SU-DHL-6 (cell line): ENCODE measurements around the gene PSKH1.

ENCODE experiments used
- H2AFZ ChIP-seq: fragments of 200-600 bp; sonication (generic); 2 replicates; pipeline ENCODE4 v1.6.1; 2014; ENCODE audit warnings: low read depth, mild to moderate bottlenecking, moderate library complexity, mixed read lengths, antibody characterized with exemption, low read length; ENCODE audit not compliant: severe bottlenecking
- H3F3A ChIP-seq: fragments of 200-600 bp; shearing (Covaris generic); 2 replicates; pipeline ENCODE4 v1.6.0; 2016; ENCODE audit warnings: antibody characterized with exemption, mild to moderate bottlenecking; ENCODE audit not compliant: insufficient read depth
- H3K27ac ChIP-seq: fragments of 200-600 bp; sonication (generic); 2 replicates; pipeline ENCODE4 v1.5.1; 2016; ENCODE audit warnings: low read depth, mild to moderate bottlenecking, low read length, moderate library complexity, mixed read lengths
- H3K27me3 ChIP-seq: fragments of 200-600 bp; sonication (generic), shearing (Covaris generic); 2 replicates; pipeline ENCODE4 v1.6.0; 2014; ENCODE audit warnings: mild to moderate bottlenecking, low read length
- H3K36me3 ChIP-seq: fragments of 200-600 bp; sonication (generic); 2 replicates; pipeline ENCODE4 v1.6.1; 2014; ENCODE audit warnings: mild to moderate bottlenecking, low read length, mixed read lengths
- H3K4me2 ChIP-seq: fragments of 300-600, 200-600 bp; shearing (Covaris generic), sonication (generic); 2 replicates; pipeline ENCODE4 v1.6.0; 2014; ENCODE audit warnings: low read length, low read depth, mild to moderate bottlenecking; ENCODE audit not compliant: poor library complexity, severe bottlenecking
- H3K4me3 ChIP-seq: fragments of 200-600 bp; sonication (generic); 2 replicates; pipeline ENCODE4 v1.5.1; 2014; ENCODE audit warnings: antibody characterized with exemption, low read length, mild to moderate bottlenecking, mixed read lengths; ENCODE audit not compliant: insufficient read depth, poor library complexity, severe bottlenecking
- H3K79me2 ChIP-seq: fragments of 200-600 bp; sonication (generic); 2 replicates; pipeline ENCODE4 v1.6.1; 2014; ENCODE audit warnings: mild to moderate bottlenecking, low read length, moderate library complexity; ENCODE audit not compliant: insufficient read depth
- H3K9ac ChIP-seq: fragments of 200-600 bp; sonication (generic); 2 replicates; pipeline ENCODE4 v1.7.0; 2014; ENCODE audit warnings: mild to moderate bottlenecking, low read length
- H3K9me2 ChIP-seq: fragments of 200-600 bp; sonication (generic); replicated peaks from 2 replicates; pipeline ENCODE4 v1.6.1; 2014; ENCODE audit warnings: low read length; ENCODE audit not compliant: insufficient read depth
- H3K9me3 ChIP-seq: fragments of 200-600 bp; sonication (generic); 2 replicates; pipeline ENCODE4 v1.6.1; 2014; ENCODE audit warnings: low read length, mixed read lengths; ENCODE audit not compliant: insufficient read depth
- H4K20me1 ChIP-seq: fragments of 200-600 bp; sonication (generic); 2 replicates; pipeline ENCODE4 v1.6.1; 2014; ENCODE audit warnings: low read depth, mild to moderate bottlenecking, antibody characterized with exemption, low read length, moderate library complexity, mixed read lengths
- CTCF ChIP-seq: fragments of 200-600 bp; sonication (generic); IDR thresholded peaks from one replicate; pipeline ENCODE4 v1.5.1; 2017; ENCODE audit warnings: antibody characterized with exemption, mild to moderate bottlenecking, low read length, moderate library complexity; ENCODE audit not compliant: insufficient read depth, poor library complexity, severe bottlenecking
- EZH2phosphoT487 ChIP-seq: fragments of 200-600 bp; sonication (generic), shearing (Covaris generic); conservative IDR thresholded peaks from 2 replicates; pipeline ENCODE4 v1.6.1; 2018; ENCODE audit warnings: mild to moderate bottlenecking, antibody characterized with exemption, low read length, moderate library complexity, mixed read lengths

The PSKH1 gene

GRCh38 chr16:67976205-67976604 lies 83.2 kb downstream of the PSKH1 start:
- Histone ChIP-seq H3K27me3 (no peaks in the 10 kb centered on the region), H3K4me2 (no peak overlapping the region), H3K27ac (no peak overlapping the region), H4K20me1 (no peaks in the 10 kb centered on the region), H3K9me3 (no peaks in the 10 kb centered on the region), H3F3A (no peaks in the 10 kb centered on the region), H3K9ac (no peak overlapping the region), H2AFZ (no peak overlapping the region), H3K79me2 (no peaks in the 10 kb centered on the region), H3K9me2 (no peaks in the 10 kb centered on the region), H3K4me3 (no peak overlapping the region), H3K36me3 (no peaks in the 10 kb centered on the region)
- TF ChIP-seq EZH2phosphoT487 = no peak
- TF ChIP-seq CTCF = no peak

- H4K20me1 ChIP-seq = no peaks in the 10 kb centered on the region
- H3K9me3 ChIP-seq = no peaks in the 10 kb centered on the region
- no peak overlapping the region for H3K27ac ChIP-seq
- H3K9ac ChIP-seq = no peak overlapping the region
- no peak overlapping the region for H2AFZ ChIP-seq
- no peak overlapping the region for H3K4me2 ChIP-seq
- H3K4me3 ChIP-seq = no peak overlapping the region
- H3K9me2 ChIP-seq = no peaks in the 10 kb centered on the region
- H3K79me2 ChIP-seq = no peaks in the 10 kb centered on the region
- no peaks in the 10 kb centered on the region for H3F3A ChIP-seq
- TF ChIP-seq CTCF (no peak), EZH2phosphoT487 (no peak)
- no peaks in the 10 kb centered on the region for H3K27me3 ChIP-seq
- no peaks in the 10 kb centered on the region for H3K36me3 ChIP-seq
Observed at GRCh38 chr16:67977005-67977404, 84.0 kb downstream of the PSKH1 start.

- Histone ChIP-seq H3K9me3 (no peaks in the 10 kb centered on the region), H3K4me2 (no peak overlapping the region), H4K20me1 (no peaks in the 10 kb centered on the region), H3K79me2 (no peaks in the 10 kb centered on the region), H3K4me3 (no peak overlapping the region), H3K27me3 (no peaks in the 10 kb centered on the region), H2AFZ (no peak overlapping the region), H3F3A (no peaks in the 10 kb centered on the region), H3K9ac (no peak overlapping the region), H3K27ac (no peak overlapping the region), H3K36me3 (no peaks in the 10 kb centered on the region), H3K9me2 (no peaks in the 10 kb centered on the region)
- TF ChIP-seq EZH2phosphoT487 (no peak), CTCF (no peak)
Observed at GRCh38 chr16:67977469-67978227, 84.6 kb downstream of the PSKH1 start.
